ENCODE results near the gene WDR48.

WDR48 gene

GRCh38 chr3:39051649-39052561, at the start of gene WDR48, which contains the start of gene SCN11A:
Gene WDR48, plus strand, starts transcription at chr3:39052016. Its CDS starts 10 bp downstream, at chr3:39052026.
Gene SCN11A, minus strand, starts transcription at chr3:39051944. Its CDS starts 101,582 bp downstream, at chr3:38950362.
- peak; percentile 79 for DNase-seq (ENCODE audit: low read depth)
- peak within 1 kb of the TSS; percentile 79 for H3K4me3 ChIP-seq (ENCODE audit: low read length)
- no peak for TF ChIP-seq CTCF (conservative IDR thresholded peaks at IDR 0.05; ENCODE audit: low read depth, low read length)

- no peak for TF ChIP-seq CTCF (conservative IDR thresholded peaks at IDR 0.05; ENCODE audit: low read depth, low read length)
- H3K4me3 ChIP-seq (ENCODE audit: low read length): no peak overlapping the region
- no peak for DNase-seq (ENCODE audit: low read depth)
Observed at GRCh38 chr3:39005295-39005694, 46.5 kb upstream of the WDR48 start.

GRCh38 chr3:39011191-39011736, 40.6 kb upstream of the WDR48 start:
- no peak for DNase-seq (ENCODE audit: low read depth)
- H3K4me3 ChIP-seq (ENCODE audit: low read length): no peak overlapping the region
- TF ChIP-seq CTCF (conservative IDR thresholded peaks at IDR 0.05; ENCODE audit: low read depth, low read length): no peak

- H3K4me3 ChIP-seq (ENCODE audit: low read length): no peak overlapping the region
- DNase-seq (ENCODE audit: low read depth): no peak
- no peak for TF ChIP-seq CTCF (conservative IDR thresholded peaks at IDR 0.05; ENCODE audit: low read depth, low read length)
Observed at GRCh38 chr3:39013289-39013688, 38.5 kb upstream of the WDR48 start.

DNA sequence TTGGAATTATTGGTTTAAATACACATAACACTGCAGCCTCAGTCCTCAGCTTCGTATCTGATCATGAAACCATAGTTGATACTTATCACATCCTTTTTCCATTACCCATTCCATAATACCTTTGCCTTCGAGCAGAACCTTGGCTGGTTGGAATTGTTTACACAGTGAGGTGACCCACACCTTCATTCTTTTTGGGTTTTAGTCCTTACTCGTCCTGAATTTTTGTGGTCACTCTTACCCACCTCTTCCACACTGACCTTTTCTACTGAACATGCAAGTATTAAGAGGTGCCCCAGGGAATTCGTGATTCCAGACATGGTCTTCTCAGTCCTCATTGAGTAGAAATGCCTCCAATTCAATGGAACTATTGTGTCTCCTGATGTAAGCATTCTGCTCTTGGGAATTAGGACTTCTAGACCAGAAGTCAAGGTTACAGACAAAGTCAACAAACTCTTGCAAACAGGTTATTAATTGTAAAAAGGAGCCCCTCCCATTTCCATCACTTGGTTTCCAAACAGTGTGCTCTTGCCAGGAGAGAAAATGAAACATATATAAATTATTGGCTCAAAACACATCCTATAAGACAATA, 37.8 kb upstream of the WDR48 start:
- no peak overlapping the region for H3K4me3 ChIP-seq (ENCODE audit: low read length)
- no peak for DNase-seq (ENCODE audit: low read depth)
- TF ChIP-seq CTCF (conservative IDR thresholded peaks at IDR 0.05; ENCODE audit: low read depth, low read length): no peak

- DNase-seq (ENCODE audit: low read depth): no peak
- no peak overlapping the region for H3K4me3 ChIP-seq (ENCODE audit: low read length)
- no peak for TF ChIP-seq CTCF (conservative IDR thresholded peaks at IDR 0.05; ENCODE audit: low read depth, low read length)
Observed at GRCh38 chr3:39015418-39015817, 36.4 kb upstream of the WDR48 start.
